ENCODE results near the gene UPK2. TPM values are rescaled to one million over a fixed set of nuclear protein-coding genes. Genes with fewer than 3 reads are reported as not detected.

The UPK2 gene
- total and polyA plus RNA-seq, 2 of the 13 experiments (the other 11 are each of a cell fraction or from before 2014, with no cell fraction given), result not detected

DNA sequence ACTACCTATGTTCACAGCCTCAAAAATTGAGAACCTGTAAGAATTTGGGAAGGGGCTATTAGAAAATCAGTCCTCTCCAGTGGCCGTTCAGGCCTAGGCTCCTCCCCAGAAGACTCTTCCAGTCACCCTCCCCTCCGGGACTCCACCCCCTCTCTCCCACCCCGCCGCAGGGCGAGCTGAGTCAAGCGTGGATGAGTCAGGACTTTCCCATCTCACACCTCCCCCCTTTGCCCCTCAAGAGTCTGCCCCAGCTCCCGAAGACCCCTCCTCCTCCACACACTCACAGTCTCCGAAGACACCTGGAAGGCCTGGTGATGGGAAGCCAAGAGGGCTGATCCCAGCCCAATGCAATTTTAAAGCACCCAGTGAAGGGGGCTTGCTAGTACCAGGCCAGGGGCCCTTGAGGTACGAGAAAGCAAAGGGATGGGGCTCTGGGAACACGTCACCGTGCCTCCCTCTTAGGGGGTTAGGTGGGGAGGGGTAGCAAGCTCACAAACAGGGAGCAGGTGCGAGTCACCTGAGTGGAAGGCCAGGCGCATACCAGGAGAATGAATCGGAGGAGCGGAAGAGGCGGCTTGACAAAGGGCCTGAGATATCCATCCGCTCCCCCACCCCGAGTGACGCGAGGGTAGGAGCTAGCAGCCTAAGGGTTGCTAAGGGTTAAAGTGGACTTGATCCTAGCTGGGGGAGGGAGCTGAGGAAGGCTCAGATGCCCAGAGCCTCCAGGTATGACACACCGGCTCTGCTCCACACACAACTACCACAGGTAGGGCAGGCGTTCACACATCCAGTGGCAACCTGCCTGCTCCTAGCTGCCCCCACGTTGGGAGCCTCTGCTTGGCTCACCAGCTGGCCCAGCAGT, 44.0 kb upstream of the UPK2 start (continued):
- no peak for TF ChIP-seq ZNF512B (CRISPR knock-in tag; IDR thresholded peaks at IDR 0.05; ENCODE audit: borderline replicate concordance)
- 0 out of 2 replicates have a peak, but pooled peaks have one; percentile 69 for TF ChIP-seq ZNF607 (CRISPR knock-in tag; IDR thresholded peaks at IDR 0.05; ENCODE audit: borderline replicate concordance)
- TF ChIP-seq RARA (CRISPR knock-in tag; IDR thresholded peaks at IDR 0.05), result peak; percentile 42; the same call in 1 of the 2 replicates
- TF ChIP-seq ZNF224 (CRISPR knock-in tag; IDR thresholded peaks at IDR 0.05), result no peak
- no peak for TF ChIP-seq ZNF280D (CRISPR knock-in tag; IDR thresholded peaks at IDR 0.05)
- no peak for TF ChIP-seq GATAD1 (CRISPR knock-in tag; IDR thresholded peaks at IDR 0.05)
- no peak for TF ChIP-seq SMC3 (IDR thresholded peaks at IDR 0.05; ENCODE audit: low read length)
- no peak for TF ChIP-seq SIX4 (CRISPR knock-in tag; IDR thresholded peaks at IDR 0.05)
- TF ChIP-seq, protein P1, sequence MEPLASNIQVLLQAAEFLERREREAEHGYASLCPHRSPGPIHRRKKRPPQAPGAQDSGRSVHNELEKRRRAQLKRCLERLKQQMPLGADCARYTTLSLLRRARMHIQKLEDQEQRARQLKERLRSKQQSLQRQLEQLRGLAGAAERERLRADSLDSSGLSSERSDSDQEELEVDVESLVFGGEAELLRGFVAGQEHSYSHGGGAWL (CRISPR knock-in tag; IDR thresholded peaks at IDR 0.05), result no peak
- no peak for TF ChIP-seq MLX (CRISPR knock-in tag; IDR thresholded peaks at IDR 0.05)
- TF ChIP-seq NFKB2 (CRISPR knock-in tag; IDR thresholded peaks at IDR 0.05; ENCODE audit: borderline replicate concordance), result no peak
- TF ChIP-seq SMAD3 (CRISPR knock-in tag; IDR thresholded peaks at IDR 0.05), result no peak
- TF ChIP-seq CEBPG (CRISPR knock-in tag; IDR thresholded peaks at IDR 0.05), result no peak
- 0 out of 2 replicates have a peak, but pooled peaks have one; percentile 21 for TF ChIP-seq SPEN (CRISPR knock-in tag; IDR thresholded peaks at IDR 0.05; ENCODE audit: low read depth)
- no peak for TF ChIP-seq WIZ (CRISPR knock-in tag; IDR thresholded peaks at IDR 0.05)
- TF ChIP-seq ZNF841 (CRISPR knock-in tag; IDR thresholded peaks at IDR 0.05; ENCODE audit: borderline replicate concordance), result no peak
- no peak for TF ChIP-seq RFXAP (CRISPR knock-in tag; IDR thresholded peaks at IDR 0.05; ENCODE audit: borderline replicate concordance)
- no peak for TF ChIP-seq PRPF4 (IDR thresholded peaks at IDR 0.05; ENCODE audit: low read depth, low read length, poor library complexity, severe bottlenecking)
- TF ChIP-seq JDP2 (CRISPR knock-in tag; IDR thresholded peaks at IDR 0.05; ENCODE audit: borderline replicate concordance), result no peak
- TF ChIP-seq ZZZ3 (CRISPR knock-in tag; IDR thresholded peaks at IDR 0.05; ENCODE audit: borderline replicate concordance), result no peak
- TF ChIP-seq ZNF101 (CRISPR knock-in tag; IDR thresholded peaks at IDR 0.05; ENCODE audit: borderline replicate concordance, low read depth), result no peak
- TF ChIP-seq ETS1 (CRISPR knock-in tag; IDR thresholded peaks at IDR 0.05), result no peak

Data from HepG2 (cell line).